Measurements from ENCODE around the gene TBC1D22A.
"Not testable (repeated sequence)": the region's sequence is repeated elsewhere in the genome, so short reads cannot be mapped to it uniquely, and the experiment has no call there.

Gene TBC1D22A

DNA sequence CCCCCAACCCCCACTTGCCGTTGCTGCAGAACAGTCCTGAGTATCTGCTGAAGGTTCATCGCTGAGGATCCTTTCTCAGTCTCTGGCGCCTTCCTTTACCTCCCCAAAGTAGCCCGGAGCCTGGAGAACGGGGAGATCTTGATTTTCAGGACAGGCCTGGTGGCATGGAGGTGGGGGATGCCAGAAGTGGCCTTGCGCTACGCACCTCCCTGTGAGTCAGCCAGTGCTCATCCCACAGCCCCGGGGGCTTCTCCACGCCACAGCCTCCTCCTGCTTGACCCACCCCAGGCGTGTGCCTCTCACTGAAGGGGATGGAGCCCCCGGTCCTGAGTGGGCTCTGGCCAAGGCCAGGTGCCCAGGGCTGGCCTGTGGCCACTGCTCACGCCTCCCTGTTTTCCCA, 339.6 kb downstream of the TBC1D22A start:
- DNase-seq (ENCODE audit: low read depth in 2 of 2), result no peak

DNA sequence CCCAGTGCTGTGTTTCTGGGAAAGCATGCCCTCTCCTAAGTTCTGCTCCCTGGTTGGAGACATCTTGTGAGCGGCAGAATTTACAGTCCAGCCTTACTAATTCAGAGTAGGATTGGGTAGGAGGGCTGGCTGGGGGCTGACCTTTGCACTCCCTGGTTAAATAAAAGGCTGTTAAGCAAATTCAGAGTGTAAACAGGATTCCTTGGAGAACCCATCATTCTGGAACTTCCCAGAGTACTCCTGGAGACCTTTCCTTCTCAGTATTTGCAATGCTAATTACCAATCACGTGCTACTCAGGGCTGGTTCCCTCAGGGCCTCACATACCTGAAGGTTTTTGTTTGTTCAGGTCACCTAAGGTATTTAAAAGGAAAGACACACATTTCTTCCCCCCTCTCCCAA, 340.2 kb downstream of the TBC1D22A start:
- DNase-seq (ENCODE audit: low read depth in 2 of 2), result no peak

DNA sequence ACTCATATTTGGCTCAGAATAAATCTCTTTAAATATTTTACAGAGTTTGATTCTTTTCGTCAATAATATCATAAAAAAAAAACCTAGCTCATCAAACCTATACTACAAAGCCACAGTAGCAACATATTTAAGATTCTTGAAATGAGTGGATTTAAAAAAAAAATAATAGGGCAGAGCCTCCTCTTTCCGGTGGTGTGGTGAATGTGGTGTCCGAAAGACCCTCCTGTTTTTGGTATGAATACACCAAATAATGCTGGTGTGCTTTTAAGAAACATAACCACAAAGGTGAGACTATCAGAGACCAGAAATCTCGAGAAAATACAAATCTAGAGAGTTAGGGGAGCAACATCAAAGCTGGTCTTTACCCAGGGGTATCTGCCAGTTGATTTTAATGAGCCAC, 342.6 kb downstream of the TBC1D22A start:
- no peak for DNase-seq (ENCODE audit: low read depth in 2 of 2)

DNA sequence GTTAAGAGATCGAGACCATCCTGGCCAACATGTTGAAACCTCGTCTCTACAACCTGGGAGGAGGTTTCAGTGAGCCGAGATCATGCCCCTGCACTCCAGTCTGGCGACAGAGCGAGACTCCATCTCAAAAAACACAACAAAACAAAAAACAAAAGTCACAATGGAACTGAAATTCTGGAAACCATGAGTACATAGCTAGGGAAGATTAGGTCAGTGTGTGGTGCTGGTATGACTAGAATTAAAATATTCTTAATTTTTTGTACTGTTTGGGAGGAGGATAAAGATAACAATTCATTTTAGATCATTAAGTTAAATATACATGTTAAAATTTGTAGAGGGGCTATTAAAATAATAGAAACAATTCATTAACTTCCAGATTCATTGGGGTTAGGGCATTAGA, 344.4 kb downstream of the TBC1D22A start:
- no peak for DNase-seq (ENCODE audit: low read depth in 2 of 2)

DNA sequence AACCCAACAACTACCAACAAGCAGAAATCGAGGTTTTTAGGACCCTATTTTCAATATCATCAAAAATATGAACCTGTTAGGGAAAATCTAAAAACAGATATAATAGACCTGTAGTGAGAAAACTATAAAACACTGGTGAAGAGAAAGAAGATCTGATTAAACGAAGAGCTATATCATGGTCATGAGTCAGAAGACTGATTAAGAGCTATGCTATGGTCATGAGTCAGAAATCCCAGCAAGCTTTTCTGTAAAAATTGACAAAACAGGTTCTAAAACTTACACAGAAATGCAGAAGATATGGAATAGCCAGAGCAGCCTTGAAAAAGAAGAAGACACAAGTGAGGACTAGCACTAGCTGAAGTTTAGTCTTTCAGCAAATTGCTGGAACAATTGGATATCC, 345.0 kb downstream of the TBC1D22A start:
- no peak for DNase-seq (ENCODE audit: low read depth in 2 of 2)

DNA sequence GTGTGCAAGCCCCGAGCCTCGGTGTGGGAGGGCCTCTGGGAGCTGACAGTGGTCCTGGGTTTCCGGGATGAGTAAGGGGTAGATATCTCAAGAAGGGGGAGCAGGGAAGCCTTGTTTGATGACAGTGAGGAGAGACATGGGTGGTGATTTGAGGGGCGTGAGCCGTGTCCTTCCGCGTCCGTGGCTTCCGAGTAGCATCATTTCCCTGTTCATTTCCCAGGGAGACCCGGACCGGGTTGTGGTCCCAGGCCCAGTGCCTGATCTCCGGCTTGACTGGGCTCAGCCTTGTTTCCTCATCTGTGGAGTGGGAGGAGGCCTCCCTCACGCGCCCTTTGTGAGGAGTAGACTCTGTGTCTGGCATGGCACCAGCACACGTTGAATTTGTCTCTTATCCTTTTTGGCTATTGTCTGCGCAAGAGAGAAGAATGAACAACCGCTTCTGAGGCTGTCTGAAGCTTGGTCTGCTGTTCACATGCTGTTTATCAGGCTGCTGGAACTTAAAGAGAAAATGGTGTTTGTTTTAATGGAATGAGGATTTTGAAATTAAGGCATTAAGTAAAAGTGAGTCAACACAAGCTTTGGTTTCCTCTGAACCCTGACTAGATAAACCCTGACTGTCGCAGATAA, 348.5 kb downstream of the TBC1D22A start:
- DNase-seq (ENCODE audit: low read depth in 2 of 2), result no peak

DNA sequence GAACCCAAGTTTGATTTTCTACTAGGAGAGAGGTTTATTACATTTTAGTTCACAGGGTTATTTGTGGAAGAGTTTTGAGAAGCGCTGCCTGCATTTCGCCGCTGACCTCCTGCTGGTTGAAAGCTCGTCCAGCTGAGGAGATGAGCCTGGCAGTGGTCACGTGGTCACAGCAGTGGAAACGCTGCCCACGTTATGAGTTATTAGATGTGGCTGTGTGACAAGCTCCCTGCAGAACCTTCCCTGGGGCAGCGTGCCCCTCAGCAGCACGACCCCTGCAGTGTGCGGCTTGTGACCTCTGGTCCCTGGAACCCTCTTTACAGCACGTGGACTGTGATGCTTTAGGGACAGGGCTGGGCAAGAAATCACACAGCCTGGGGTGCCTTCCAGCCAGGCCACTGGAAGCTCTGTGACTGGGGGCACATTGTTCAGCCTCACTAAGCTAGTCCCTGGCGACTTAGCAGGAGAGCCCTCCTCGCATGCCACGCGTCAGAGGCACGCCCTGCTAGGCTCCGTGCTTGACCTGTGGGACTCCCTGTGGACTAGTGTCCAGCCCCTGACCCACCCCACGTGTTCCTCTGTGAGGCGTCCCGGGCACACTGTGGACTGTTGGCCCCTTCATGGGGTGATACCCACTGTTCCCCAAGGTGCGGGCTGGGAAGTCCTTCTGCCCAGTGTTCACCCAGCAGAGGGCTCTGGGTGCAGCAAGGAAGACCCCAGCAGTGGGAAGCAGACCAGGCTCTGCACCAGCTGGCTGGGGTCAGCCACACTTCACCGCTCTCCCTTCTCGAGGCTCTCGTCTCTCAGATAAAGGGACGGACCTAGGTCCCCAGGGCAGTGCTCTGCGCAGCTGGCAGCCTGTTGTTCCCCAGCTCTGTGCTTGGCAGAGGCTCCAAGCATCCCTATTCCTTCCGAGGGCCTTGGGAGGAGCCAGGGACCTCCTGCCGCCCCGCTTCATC, 349.5 kb downstream of the TBC1D22A start:
- no peak for DNase-seq (ENCODE audit: low read depth in 2 of 2)

DNA sequence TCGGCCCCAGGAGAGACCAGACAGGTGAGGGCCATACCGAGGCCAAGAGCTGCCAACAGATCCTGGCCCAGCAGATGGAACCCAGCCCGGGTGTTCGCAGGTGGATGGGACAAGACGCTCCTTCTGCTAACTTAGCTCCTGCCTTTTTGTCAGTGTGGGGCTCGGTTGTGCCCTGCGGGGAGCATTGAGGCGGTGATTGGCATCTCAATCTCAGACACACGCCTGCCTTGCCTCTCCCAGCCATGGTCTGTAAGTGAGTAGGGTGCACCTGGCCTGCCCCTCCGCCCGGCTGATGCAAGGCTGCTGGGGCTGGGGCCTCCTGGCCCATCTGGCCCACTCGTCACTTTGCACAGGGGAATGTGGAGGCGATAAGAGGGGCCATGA, 350.1 kb downstream of the TBC1D22A start:
- no peak for DNase-seq (ENCODE audit: low read depth in 2 of 2)

DNA sequence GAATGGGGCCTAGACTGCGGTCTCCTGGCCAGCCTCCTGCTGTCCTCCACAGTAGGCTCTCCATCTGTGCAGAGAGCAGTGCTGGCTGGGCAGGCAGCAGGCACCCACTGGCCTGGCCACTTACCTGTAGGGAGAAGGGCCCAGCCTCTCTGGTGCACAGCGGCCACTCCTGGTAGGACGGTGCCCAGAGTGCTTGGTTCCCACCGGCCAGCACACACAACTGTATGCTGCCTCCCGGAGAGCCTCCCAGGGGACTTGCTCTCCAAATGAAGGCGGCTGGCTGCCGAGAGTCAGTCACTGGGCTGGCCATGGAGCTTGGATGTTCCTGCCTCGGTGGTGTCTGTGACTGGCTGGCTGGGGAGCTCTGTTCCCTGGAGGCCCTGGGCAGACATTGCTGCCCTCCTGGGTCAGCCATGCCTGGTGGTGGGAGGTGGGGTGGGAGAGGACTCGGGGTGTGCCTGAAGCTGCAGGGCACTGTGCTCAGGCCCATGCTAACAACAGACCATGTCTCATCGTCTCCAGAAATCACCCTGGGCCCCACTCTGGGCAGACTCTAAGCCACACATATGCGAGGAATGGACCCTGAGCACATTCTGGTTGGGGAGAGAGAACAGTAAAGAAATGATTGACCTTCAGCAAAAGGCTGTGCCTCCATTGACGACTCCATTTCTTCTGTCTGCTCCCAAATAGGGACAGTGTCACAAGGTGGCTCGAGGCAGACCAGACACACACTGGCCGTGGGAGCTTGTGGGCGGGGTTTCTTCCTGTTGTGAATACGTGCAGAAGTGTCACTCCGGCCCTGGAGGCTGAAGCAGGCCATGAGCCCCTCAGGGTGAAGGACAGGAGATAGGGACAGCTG, 350.8 kb downstream of the TBC1D22A start:
- DNase-seq (ENCODE audit: low read depth in 2 of 2), result no peak

DNA sequence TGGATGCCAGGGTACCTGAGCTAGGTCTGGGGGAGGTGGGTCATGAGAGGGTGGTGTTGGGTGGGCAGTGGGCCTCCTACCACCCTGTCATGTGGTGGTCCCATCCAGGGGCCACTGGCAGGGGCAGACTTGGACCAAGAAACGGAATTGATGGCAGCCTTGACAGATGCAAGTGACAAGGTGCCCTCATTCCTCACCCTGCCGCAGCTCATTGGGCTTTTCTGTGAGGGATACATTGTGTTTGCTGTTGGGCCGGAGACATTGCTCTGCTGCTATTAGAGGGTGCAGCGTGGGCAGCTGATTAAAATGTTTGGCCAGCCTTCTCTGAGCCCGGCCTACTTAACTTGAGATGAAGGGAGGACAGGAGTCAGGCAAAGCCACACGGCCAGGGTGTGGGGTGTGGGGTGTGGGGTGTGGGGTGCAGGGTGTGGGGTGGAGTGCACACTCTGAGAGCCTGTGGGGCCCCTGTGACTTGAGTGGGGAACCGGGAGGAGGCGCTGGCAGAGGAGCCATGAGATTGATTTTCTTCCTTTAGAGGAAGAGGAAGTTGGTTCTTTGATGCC, 351.5 kb downstream of the TBC1D22A start:
- DNase-seq (ENCODE audit: low read depth in 2 of 2), result no peak

DNA sequence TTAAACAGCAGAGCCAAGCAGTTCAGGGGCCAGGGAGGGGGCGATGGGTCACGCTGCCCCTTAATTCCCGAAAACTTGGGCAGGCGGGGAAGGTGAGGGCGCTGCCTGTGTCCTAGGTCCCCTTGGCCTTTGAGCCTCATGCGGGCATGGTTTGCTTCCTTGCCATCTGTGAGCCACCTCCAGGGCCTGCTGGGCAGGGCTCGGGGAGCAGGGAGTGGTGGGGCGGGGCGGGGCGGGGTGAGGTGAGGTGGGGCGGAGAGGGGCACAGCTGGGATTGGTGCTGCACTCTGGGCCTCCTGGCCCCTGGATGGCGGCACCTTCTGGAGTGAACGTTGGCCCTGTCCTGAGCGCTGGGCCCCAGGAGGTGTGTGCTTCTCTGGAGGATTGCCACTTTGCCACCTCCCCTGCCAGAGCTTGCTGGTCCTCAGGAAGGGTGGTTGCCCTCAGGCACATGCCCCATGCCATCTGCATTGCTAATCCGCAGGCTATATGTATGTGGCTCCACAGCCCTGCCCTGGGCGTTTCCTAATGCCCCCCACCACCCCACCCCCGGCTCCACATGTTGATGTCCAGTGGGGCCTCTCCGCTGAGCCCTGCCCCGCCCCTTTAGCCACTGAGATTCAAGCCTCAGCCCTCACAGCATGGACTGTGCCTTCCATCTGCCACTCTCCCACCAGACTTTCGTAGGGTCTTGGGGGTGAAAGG, 352.5 kb downstream of the TBC1D22A start:
- DNase-seq (ENCODE audit: low read depth in 2 of 2), result no peak

DNA sequence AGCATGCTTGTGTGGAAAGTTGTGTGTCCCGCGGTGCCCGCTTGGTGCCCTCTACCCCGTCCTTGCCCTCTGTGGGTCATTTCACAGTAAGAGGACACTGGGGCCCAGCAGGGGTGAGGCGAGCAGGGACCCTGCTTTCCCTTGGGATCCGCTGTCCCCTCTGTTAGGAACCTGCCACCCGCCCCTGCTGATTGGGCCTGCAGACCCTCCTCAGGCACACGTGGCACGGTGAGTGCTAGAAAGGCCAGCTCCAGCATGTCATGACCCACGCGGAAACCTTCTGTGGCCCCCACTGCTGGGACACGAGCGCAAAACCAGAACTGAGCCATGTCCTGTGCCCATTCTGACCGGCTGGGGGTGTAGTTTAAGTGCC, 353.1 kb downstream of the TBC1D22A start:
- no peak for DNase-seq (ENCODE audit: low read depth in 2 of 2)

DNA sequence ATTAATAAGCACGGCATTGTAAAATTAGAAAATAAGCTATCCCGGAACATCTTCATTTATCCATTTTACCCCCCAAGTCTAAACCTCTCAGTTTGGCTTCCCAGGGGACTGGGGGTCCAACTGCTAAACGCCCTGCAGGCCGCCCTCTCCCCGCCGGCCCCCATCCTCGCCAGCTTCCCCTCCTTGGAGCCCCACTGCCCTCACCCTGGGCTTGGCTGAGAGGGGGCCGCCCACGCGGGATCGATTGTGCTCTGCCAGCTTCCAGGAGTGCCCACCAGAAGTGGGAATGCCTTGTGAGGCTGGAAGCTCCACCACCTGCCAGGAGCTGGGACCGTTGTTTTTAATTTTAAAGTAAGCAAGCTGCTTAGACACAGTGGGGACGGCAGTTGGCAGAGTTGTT, 353.5 kb downstream of the TBC1D22A start:
- no peak for DNase-seq (ENCODE audit: low read depth in 2 of 2)

DNA sequence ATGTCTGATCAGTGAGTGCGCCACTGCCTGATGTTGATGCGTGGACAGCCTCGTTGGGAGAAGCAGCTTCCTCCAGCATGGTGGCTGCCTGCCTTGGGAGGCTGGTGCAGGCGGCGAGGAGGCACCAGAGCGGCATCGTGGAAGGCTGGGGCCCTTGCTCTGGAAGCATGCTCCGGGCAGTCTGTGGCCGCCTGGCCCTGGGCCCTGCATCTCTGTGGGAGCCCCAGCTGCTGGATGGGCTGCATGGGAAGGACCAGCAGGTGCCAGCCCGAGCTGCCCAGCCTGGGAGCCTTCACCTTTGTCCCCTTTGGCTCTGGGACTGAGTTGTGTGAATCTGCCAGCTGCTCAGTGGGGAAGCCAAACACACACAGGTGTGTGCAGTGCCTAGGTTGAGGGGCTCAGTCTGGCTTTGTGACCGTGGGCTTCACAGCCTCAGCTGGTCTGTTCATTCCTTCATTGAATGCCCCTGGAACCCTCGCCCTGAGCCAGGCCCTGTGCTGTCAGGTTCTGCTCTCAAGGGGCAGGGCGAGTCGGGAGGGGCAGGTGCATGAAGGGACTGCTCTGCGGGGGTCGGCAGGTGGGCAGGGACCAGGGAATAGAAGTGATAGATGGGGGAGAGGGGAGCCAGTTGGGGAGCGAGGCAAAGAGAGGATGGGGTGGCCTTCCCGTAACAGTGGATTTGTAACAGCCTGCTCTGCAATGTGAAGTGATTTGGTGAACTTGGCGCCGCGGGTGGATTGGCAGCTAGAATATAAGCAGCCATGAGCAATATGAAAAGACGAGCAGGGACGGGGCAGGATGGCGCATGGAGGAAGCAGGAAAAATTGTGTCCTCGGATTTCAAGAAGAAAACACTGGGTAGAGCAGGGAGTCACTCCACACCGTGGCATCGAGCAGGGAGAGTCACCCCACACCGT, 354.2 kb downstream of the TBC1D22A start:
- no peak for DNase-seq (ENCODE audit: low read depth in 2 of 2)

DNA sequence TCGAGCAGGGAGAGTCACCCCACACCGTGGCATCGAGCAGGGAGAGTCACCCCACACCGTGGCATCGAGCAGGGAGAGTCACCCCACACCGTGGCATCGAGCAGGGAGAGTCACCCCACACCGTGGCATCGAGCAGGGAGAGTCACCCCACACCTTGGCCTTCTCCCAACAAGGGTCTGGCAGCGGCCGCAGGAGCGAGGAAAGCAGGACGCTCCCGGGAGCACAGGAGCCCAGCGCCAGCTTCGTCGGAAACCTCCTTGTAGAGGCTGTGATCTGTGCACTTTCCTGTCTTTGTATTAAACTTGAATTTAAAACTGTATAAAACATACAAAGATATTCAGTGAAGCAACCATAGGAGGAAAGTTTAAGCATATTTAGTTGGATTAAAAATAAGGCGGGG, 355.0 kb downstream of the TBC1D22A start:
- not testable (repeated sequence) for DNase-seq (ENCODE audit: low read depth in 2 of 2)

DNA sequence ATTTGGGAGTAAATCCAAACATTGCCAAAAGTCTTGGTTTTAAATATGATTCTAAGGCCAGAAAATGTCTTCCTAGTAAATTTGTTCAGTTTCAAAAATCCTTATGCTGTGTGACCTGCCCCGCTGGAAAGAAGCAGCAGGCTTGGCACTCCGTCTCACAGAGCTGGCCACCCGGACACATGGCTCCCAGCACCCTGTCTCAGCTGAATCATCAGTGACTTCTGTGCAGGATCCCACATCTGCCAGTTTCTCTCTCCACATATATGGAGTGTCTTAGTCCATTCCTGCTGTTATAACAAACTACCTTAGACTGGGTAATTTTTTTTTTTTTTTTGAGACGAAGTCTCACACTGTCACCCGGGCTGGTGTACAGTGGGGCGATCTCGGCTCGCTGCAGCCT, 356.7 kb downstream of the TBC1D22A start:
- no peak for DNase-seq (ENCODE audit: low read depth in 2 of 2)

DNA sequence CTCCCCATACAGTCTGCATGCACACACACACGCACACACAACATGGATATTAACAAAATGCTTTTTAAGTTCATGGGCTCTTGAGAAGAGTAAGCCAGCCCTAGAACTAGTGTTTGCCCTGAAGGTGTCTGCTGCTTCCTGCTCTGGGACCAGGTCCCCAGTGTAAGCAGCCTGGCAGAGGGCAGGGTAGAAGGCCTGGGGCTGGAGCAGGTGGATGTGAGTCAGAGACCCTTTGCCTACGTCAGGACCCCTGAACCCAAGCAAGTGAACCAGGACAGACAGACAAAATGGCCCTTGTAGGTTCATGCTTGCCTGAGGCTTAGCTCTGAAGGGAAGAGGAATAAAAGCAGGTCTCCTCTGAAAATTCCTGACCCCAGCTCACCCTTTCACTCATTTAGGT, 357.9 kb downstream of the TBC1D22A start:
- no peak for DNase-seq (ENCODE audit: low read depth in 2 of 2)

DNA sequence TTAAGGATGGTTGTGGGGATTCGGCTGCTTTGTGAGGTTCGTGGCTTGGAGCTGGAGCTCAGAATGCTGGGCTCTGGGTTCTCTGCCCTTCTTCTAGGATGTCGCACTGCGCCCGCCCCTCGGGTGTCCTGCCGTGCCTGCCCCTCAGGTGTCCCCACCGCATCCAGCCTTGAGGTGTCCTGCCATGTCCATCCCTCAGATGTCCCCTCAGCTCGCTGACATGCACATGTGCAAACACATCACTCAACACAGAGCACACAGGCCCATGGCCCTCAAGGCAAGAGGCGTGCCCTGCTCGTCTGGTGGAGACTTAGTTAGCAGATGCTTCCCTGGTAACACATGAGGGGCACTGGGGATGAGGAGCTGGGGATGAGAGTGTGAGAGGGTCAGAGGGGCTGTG, 359.3 kb downstream of the TBC1D22A start:
- no peak for DNase-seq (ENCODE audit: low read depth in 2 of 2)

DNA sequence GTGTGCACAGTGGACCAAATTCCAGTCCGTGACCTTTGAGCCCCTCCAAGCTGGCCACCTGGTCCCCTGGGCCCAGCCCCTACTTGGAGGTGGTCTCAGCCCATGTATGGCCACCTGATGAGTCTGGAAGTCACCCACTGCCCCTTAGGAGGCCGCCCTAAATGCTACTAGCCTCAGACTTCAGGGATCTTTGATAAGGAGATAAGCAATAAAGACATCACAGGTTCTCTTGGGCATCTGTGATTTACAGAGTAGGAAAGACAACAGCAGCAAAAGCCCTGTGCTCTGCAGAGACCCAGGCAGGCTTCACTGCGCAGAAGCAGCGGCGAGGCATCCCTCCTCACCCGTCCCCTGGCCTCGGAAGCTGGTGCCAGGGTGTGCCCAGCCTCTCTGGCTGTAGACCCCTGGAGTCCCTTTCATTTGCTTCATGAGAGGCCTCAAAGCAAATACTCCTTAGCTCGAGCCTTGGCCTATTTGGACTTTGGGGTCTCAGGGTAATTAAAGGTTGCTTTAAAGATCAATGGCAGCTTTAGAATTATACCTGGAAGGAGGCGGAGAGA, 360.1 kb downstream of the TBC1D22A start:
- no peak for DNase-seq (ENCODE audit: low read depth in 2 of 2)
